ENCODE data around the gene TRUB1.
"Not testable (repeated sequence)": the region's sequence is repeated elsewhere in the genome, so short reads cannot be mapped to it uniquely, and the experiment has no call there.

TRUB1 gene

DNA sequence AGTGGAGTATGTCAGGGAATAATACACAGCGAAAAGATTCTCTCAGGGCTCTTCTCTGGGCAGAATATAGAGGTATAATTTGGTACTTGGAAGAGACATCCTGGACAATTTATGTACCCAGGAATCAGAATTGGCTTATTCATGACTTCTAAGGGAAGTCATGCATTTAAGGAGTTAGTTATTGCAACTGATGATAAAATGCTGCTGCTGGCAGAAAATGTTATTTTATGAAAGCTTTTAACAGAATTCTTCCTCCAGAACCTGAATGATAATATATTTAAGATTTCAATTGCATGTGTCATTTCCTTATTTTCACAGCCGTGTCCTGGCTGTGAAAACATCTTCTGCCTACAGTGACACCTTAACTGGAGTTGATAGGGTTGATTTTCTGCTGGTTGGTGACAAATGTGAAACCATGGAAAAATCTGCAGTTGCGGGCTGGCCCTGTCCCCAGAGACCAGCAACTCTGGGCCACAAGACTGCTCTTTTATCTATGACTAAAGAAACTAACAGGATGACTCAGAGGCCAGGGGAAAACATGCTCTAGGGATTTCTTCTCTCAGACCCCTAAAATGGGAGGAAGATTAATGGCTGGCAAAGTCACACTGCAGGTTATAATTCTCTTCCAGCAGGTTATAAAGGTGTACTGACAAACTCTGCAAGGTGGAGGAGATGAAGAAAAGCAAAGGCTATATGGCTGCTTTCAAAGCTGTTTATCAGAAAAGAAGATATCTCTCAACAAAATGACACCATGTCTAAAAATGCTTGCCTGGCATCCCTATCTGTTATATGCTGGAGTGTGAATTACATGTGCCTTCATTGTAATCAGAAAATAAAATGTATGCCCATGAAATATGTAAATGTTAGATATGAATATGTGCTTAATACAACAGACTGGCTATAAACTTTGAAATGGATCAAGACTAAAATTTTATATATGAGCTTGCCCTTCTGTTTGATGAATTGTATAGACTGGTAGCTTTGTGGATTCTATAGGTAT lies 12.1 kb upstream of the TRUB1 start:
- no peak for DNase-seq

DNA sequence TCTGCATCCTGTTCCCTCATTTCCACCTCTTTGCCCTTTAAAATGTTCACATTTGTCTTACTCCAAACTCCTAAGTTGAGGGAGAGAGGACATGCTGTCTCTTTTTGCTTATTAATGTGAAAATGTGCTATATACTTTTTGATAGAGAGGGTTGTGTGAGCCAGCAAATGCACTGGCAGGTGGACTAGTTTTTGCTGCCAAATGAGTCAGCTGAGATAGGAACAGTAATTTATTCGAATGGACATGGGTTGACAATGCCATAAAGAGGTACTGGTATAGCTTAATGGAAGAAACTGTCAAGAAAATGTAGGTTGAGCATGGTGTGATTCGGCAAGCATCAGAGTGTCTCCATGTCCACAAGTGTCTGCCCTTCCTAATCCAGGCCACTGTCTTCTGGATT lies 9.2 kb upstream of the TRUB1 start:
- DNase-seq, result no peak

DNA sequence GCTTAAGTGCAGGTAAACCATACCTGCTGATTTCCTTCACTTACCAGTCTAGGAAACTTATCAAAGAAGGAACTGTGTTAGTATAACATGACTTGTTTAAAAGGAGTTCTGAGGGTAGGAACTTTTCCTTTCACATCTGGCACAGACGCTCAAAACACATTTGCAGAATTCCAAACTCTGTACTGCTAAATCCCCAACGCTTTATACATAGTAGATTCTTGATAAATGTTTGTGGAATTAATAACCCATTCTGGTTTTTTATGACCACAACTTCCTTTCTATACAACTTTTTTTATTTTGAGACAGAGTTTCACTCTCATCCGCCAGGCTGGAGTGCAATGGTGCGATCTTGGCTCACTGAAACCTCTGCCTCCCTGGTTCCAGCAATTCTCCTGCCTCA lies 7.7 kb upstream of the TRUB1 start:
- no peak for DNase-seq

DNA sequence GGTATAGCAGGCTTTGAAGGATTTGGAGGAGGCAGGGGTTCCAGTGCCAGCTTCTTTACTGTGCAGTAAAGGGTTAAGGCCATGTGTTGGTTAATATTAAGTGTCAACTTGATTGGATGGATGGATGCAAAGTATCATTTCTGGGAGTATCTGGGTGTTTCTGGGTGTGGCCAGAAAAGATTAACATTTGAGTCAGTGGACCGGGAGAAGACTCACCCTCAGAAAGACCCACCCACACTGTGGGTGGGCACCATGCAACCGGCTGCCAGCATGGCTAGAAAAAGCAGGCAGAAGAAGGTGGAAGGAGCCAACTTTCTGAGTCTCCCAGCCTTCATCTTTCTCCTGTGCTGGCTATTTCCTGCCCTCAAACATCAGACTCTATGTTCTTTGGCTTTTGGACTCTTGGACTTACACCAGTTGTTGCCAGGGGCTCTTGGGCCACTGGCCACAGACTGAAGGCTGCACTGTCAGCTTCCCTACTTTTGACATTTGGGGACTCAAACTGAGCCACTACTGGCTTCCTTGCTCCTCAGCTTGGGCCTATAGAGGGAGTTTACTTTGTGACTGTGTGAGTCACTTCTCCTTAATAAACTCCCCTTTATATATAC lies 6.8 kb upstream of the TRUB1 start:
- DNase-seq, result no peak

DNA sequence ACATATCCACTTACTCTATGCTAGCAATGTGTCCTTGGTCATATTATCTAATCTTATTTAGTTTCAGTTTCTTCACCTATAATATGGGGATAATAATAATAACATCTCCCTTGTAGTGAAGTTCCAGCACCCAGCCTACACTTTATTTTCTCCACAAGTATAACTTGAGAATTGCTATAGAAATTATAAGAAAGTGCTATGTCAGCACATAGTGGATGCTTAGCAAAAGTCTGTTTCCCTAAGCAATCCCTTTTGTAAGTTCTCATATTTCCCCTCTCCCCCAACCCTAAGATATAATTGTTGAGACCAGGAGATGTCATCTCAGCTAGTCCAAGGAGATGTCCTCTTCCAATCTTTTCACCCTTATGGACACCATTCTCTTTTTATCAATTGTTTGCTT lies 5.8 kb upstream of the TRUB1 start:
- DNase-seq, result no peak

DNA sequence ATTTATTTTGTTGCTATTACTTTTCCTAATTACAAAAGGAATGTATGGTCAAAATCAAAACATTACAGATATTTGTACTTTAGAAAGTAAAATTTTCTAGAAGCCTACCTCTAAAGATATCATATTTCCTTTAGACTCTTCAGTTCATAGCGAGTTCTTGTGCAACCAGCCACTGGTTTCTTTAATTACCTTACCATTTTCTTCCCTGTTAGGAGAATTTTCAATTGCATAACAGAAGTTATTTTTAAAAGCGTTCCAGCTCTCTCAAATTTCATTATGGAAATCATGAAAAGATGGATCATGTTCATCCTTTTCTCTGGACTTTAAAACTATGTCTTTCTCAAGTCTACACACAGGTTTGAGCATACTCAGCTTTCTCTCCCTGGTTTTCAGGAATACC lies 5.0 kb upstream of the TRUB1 start:
- DNase-seq, result no peak

DNA sequence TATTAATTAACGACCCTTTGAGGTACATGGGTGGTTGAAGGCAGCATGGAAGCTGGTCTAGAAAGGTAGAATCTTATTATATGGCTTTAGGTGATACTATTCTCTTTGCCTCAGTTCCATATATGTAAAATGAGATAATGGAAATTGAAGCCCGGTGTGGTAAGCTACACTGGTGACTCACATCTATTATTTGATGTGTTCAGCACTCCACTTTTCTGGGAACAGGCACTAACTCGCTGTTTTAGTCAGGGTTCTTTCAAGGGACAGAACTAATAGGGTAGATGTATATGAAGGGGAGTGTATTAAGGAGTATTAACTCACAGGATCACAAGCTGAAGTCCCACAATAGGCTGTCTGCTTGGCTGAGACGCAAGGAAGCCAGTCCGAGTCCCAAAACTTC lies 4.4 kb upstream of the TRUB1 start:
- no peak for DNase-seq

DNA sequence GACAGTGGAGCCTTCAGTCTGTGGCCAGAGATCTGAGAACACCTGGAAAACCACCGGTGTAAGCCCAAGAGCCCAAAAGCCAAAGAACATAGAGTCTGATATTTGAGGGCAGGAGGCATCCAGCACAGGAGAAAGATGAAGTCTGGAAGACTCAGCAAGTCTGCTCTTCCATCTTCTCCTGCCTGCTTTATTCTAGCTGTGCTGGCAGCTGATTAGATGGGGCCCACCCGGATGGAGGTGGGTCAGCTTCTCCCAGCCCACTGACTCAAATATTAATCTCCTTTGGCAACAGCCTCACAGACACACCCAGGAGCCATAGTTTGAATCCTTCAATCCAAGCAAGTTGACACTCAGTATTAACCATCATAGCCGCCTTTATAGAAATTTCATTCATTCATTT lies 4.0 kb upstream of the TRUB1 start:
- not testable (repeated sequence) for DNase-seq

DNA sequence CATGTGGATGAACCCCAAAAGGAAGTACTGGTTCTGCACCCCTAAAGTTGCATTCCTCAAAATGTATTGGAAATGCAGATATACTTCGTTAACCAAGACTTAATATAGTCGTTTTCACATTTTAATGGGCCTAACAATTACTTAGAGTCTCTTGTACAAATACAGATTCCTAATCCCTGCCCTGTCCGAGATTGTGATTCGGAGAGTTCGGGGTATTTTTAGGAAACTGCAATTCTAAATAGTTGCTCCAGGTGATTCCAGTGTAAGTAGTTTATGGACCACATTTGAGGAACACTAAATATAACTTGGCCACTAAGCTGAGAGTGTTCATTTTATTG lies 830 bp downstream of the TRUB1 start:
- no peak for DNase-seq

DNA sequence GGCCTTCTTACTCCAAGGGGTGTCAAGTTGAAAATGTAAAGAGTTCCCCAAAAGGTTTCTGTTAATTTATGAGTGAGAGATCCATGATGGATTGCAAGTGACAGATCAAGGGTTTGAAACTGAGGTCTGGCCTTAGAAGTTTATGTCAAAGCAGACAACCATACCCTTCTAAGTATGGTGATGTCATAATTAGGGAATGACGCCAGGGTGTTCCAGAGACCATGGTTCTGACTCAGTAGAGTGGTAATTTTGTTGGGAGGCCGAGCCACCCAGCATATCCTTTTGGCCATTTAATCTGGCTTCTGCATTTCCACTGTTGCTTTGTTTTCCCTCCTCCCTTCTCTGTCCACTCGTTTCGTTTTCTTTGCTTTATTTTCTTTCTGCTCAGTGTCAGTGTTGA lies 2.7 kb downstream of the TRUB1 start:
- DNase-seq, result no peak

DNA sequence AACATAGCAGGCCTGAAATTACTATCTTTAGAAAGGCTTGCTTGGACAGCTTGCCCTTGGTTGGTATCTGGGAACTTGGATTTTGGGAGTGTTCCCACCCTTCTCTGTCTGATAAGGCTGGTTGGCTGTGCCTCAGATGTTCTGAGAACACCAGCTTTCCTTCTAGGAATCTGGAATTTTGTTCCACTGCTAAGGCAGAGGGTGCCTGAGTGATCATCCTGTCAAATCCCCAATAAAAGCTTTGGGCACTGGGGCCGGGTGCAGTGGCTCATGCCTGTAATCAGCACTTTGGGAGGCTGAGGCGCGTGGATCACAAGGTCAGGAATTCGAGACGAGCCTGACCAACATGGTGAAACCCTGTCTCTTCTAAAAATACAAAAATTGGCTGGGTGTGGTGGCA lies 5.0 kb downstream of the TRUB1 start:
- no peak for DNase-seq

DNA sequence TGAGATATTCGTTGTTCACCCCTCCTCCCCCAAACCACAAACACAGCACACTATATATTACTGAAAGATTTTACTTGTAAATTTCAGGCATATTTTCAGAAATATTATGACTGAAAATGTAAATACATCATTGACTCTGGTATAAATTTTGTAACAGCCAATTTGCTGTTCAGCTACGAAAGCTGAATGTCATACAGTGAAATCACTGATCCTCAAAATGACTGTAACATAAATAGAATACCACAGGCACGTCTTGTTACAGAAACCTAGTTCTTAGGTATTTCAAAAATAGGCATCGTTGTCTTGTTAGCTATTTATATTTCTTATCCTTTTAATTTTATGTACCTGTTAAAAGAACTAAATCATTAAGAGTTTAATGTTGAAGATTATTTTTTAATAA lies 15.1 kb downstream of the TRUB1 start:
- DNase-seq, result no peak

DNA sequence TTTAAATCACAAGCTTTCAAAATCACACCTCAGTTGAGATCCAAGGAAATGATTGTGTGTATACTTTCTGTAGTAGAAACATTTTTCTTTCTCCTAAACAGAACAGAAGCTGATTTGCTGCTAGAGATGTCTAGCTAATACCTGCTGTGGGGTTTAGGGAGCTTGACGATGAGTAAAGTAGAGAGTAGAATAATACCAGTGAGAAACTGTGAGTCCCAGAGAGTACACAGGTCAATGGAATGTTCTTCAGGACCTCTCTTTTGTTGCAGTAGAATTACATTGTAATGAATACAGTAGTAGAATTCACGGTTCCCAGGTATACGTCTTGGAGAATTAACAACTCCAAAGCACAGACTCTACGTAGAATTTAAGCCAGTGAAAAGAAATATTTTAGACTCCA lies 18.0 kb downstream of the TRUB1 start:
- no peak for DNase-seq

DNA sequence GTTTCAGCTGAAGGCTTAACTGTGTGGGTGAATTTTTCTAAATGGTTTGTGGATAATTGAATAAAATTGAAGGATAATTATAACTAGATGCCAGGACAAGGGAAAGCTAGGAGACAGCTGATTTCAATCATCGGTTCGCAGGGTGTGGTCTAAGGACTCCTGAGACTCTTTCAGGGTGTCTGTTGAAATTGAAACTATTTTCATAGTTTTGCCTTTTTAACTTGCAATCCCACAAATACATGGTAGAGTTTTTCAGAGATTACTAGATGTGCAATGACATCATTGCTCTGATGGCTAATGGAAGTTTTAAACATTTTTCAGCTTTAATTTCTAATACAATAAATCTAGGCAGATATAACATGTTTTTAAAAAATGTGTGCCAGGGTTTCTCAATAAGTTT lies 18.5 kb downstream of the TRUB1 start:
- no peak for DNase-seq

DNA sequence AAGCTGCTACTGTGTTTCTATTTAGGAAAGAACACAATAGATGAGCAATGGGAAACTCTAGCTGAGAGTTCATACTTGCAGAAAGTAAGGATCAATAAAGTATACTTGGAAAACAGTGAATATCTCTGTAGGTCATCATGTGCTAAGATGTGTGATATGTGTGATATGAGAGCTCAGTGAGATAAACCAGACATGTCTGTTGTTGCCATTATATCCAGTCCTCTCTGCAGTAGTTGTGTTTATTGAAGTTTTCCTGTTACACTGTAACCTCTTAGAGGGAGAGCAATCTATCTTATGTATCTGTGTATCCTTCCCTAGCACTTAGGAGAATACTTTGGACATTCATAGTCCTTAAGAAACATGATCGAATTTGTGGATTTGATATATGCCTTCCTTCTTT lies 19.1 kb downstream of the TRUB1 start:
- no peak for DNase-seq

DNA sequence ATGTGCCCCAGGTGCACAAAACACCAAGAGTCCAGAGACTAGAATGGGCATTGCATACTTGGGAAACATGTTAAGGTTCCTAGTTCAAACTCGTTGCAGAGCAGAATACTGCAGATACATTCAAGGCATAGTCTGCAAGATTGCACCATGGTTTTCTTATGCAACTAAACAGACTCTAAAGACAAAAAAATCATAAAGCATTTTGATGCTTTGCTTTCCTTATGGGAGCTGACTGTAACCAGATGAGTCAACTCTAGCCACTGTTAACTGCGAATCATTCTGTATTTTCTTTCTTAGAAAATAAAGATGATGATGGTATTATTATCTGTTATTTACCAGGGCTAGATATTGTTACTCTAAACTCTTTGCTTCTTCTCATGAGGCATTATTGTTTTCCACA lies 19.7 kb downstream of the TRUB1 start:
- no peak for DNase-seq

DNA sequence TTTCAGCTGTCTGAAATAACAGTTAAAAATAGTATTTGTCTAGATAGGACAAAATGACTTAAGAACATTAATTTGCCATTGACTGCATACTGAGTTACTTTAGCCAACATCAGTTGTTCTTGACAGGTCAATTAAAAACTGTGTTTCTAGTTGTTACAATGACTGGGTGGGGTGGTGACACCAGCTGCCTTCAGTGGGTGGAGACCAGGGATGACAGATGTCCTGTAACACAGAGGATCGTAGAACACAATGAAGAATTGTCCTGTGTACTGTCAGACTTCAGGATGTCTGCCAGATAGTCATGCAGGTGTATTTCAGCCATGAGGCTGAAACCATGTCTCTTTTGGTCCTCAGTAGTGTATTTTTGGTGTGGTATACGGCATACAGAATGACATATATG lies 24.4 kb downstream of the TRUB1 start:
- DNase-seq, result no peak

DNA sequence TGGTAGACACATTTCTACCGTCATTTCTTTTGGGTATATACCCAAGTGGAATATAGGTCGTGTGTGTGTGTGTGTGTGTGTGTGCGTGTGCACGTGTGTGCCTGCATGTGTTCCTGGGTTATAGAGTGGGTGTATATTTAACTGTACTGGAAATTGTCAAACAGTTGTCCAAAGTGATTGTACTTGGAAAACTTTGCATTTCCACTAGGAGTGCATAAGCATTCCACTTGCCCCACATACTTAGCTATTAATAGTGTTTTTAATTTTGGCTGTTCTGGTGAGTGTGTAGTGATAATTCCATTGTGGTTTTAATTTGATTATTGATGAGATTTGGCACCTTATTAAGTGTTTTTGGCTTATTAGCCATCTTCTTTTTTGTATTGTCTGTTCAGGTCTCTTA lies 25.9 kb downstream of the TRUB1 start:
- DNase-seq, result no peak

DNA sequence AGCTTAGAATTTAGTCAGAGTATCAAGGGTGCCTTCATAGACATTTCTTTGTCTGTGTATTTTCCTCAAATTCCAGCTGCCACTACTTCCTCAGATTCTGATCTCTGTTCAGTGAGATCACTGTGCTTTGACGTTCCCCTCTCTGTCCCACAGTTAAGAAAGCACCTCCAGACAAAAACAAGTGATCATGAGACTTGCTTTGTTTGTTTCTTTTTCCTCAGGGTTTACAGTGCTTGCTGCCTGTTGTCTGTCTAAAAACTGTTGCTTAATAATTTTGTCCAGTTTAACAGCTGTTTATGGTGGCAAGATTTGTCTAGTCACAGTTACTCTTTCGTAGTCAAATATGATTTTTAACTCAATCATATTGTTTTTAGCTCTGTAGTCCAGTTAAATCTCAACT lies 29.1 kb downstream of the TRUB1 start:
- DNase-seq, result no peak

DNA sequence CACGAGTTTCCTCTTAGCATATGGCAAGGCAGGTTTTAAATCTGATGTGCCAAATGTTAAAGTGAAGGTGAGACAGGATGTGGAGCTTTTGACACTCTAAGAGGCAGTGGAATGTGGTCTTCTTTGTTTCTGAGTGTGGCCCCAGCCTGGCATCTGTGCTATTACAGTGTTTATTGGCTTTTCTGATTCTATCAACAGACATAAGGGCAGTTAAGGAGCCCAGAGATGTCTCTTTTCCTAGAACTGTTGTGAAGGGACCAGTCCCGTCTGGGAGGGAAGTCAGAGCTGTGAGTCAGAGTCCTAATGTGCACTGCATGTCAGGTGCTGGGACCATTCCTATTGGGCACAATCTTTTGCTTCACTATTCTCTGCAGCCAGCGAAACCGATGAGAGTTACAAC lies 32.5 kb downstream of the TRUB1 start:
- DNase-seq, result no peak

DNA sequence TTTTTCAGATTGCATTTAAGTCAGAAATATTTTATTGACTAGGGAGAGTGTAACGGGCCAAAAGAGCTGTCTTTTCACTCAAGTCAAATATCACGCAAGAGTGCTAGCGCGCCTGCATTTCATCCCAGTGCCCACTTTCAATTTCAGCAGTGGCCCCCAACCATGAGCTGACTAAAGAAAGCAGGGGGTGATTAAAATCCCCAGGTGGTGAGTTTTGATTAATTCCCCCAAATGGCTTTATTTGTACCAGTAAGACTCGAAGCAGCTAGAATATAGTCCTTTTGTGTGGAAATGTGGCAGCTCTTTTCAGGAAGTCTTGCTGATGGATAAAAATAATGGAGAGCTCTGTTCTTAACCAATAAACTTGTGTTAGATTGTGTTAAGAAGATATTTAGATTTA lies 35.3 kb downstream of the TRUB1 start:
- DNase-seq, result no peak

DNA sequence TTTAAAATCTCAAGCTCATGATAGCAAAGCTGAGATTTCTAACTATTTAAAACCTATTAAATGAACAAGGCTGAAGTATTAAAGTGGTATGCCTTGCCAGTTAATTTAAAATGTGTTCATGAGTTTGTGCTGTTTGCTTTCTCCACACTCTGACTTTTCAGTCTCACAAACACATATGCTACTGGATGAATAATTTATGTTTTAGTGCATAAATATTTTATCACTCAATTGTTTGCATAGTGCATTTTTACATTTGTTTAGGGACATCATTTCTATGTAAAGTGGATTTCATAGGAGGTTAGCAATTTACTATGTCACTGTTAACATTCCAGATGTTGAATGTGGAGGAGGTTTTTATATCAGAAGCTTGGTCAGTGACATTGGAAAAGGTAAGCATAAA lies 36.0 kb downstream of the TRUB1 start:
- no peak for DNase-seq

DNA sequence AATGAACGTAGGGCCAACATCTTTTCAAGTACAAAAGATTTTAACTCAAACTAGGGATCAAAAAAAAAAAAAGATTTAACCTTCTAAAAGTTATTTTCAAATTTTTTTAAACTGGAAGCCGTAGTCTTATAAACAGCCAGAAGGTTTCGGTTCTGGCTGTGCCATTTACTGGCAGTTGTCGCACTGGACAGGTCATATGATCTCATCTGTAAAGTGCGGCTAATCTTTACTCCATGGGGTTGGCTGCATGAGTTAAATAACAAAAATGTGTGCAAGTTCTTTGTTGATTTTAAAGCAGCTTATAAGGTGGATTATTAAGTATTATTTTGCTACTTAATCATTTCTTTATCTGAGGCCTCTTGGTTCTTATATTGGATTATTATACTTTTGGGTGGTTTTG lies 36.6 kb downstream of the TRUB1 start:
- no peak for DNase-seq

DNA sequence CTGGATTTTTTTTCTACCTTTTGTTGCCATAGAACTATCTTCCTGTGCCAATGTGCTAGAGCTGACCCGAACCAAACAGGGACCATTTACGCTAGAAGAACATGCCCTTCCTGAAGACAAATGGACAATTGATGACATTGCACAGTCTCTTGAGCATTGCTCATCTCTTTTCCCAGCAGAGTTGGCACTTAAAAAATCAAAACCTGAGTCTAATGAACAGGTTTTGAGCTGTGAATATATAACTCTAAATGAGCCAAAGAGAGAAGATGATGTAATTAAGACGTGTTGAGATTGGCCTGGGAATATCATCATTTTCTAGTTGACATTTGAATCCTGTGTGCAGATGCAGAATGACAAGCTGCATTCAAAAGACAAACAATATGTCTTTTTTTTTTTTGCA lies 37.1 kb downstream of the TRUB1 start:
- no peak for DNase-seq

DNA sequence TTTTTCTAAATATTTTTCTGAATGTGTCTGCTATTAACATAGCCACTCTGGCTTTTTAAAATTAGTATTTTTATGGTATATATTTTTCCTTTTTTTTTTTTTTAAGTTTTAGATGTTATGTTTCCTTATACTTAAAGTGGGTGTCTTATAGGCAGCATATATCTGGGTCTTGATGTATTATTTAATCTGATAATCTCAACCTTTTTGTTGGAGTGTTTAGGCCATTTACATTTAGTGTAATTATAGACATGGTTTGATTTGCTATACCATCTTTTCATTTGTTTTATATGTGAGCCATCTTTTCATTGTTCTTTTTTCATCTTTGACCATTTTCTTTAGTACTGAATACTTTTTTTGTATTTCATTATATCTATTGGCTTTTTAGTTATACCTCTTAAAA lies 45.0 kb downstream of the TRUB1 start:
- DNase-seq, result no peak

All from NCI-H2029 treated with DMSO at 0.1 percent for 48 hours (cell line).